Esophagus squamous epithelium (tissue), 4 donors: ENCODE results near the gene SVIL.

Experiments
- POLR2A ChIP-seq, 4 donors: fragments of 450-650 bp; IDR thresholded peaks; one replicate each; pipeline ENCODE4 v1.6.1; 2017; ENCODE audit warnings: antibody characterized with exemption in 4 of 4, mild to moderate bottlenecking in 4 of 4, moderate library complexity in 3 of 4
- TF ChIP-seq, protein P1 (sequence below), 6 experiments: fragments of 450-650 bp in 4 of 6; fragments of 200-600 bp in 2 of 6; sonication (generic) in 2 of 6; IDR thresholded peaks; one replicate each; pipeline ENCODE4 v1.5.1; 2016 to 2019; ENCODE audit warnings: antibody characterized with exemption in 6 of 6, mild to moderate bottlenecking in 4 of 6, moderate library complexity in 4 of 6

DNA sequence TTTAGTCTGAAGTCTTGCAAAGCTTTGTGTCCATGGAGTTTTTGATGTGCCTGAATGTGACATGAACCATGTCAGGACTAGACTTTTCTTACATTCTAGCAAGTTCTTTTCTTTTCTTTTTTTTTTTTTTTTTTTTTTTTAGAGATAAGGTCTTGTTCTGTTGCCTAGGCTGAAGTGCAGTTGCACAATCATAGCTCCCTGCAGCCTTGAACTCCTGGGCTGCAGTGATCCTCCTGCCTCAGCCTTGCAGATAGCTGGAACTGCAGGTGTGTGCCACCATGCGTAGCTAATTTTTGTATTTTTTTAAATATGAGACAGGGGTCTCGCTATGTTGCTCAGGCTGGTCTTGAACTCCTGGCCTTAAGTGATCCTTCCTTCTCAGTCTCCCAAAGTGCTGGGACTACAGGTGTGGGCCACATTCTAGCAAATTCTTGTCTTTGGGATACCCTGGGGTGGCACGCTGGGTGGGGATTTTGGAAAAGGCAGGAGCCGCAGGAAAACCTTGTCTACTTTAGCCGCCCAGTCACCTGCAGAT, 152.8 kb downstream of the SVIL start:
- TF ChIP-seq, protein P1, sequence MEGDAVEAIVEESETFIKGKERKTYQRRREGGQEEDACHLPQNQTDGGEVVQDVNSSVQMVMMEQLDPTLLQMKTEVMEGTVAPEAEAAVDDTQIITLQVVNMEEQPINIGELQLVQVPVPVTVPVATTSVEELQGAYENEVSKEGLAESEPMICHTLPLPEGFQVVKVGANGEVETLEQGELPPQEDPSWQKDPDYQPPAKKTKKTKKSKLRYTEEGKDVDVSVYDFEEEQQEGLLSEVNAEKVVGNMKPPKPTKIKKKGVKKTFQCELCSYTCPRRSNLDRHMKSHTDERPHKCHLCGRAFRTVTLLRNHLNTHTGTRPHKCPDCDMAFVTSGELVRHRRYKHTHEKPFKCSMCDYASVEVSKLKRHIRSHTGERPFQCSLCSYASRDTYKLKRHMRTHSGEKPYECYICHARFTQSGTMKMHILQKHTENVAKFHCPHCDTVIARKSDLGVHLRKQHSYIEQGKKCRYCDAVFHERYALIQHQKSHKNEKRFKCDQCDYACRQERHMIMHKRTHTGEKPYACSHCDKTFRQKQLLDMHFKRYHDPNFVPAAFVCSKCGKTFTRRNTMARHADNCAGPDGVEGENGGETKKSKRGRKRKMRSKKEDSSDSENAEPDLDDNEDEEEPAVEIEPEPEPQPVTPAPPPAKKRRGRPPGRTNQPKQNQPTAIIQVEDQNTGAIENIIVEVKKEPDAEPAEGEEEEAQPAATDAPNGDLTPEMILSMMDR (IDR thresholded peaks at IDR 0.05): no peak
- no peak for TF ChIP-seq POLR2A (IDR thresholded peaks at IDR 0.05)
